Renal cortical epithelial cell (primary cell): ENCODE results near the gene CNTROB. TPM values are rescaled to one million over a fixed set of nuclear protein-coding genes. Genes with fewer than 3 reads are reported as not detected.

Experiments
- DNase-seq: peaks from one replicate; pipeline ENCODE4 v3.0.0-alpha.2; 2011; ENCODE audit warnings: low read depth
- total RNA-seq: library from RNA; depleted of rRNA; stranded (reverse); fragments of >200 nt; gene quantifications from 2 replicates; pipeline ENCODE4 v1.2.3, GENCODE V29; 2014

Gene CNTROB, protein sequence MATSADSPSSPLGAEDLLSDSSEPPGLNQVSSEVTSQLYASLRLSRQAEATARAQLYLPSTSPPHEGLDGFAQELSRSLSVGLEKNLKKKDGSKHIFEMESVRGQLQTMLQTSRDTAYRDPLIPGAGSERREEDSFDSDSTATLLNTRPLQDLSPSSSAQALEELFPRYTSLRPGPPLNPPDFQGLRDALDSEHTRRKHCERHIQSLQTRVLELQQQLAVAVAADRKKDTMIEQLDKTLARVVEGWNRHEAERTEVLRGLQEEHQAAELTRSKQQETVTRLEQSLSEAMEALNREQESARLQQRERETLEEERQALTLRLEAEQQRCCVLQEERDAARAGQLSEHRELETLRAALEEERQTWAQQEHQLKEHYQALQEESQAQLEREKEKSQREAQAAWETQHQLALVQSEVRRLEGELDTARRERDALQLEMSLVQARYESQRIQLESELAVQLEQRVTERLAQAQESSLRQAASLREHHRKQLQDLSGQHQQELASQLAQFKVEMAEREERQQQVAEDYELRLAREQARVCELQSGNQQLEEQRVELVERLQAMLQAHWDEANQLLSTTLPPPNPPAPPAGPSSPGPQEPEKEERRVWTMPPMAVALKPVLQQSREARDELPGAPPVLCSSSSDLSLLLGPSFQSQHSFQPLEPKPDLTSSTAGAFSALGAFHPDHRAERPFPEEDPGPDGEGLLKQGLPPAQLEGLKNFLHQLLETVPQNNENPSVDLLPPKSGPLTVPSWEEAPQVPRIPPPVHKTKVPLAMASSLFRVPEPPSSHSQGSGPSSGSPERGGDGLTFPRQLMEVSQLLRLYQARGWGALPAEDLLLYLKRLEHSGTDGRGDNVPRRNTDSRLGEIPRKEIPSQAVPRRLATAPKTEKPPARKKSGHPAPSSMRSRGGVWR
- total RNA-seq: 18.0 and 25.4 TPM in 2 replicates

DNA sequence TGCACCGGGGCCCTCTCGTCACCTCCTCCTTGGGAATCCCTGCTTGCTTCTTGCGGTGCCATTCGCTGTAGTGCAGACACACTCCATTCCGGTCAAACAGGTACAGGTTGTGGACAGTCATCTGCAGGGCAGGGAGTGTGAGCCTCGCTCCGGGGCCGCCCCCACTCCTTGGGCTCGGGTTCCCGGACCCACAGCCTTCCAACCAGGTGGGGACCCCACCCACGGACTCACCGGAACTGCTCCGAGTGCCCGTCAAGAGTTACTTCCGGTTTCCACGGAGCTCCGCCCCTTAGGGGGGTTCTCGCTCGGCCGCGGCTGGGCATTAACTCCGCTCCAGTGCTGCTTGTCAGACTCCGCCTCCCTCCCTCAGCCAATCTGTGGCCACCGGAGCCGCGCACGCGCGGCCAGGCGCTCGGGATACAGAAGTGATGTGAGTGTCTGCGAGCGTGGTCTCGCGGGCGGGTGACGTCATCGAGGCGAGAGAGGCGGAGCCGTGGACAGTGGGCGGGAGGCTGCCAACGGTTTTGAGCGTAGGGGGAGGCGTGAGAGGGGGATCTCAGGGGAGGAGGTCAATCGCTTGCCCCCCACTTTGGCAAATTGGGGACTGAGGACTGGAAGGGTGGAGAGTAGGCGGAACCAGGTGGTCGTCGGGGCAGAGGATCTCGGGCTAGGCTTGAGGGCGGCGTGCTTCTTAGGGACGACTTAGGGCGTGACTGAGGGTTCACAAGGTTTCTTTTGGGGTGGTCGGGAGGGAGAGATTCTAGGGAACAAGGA, at the start of gene CNTROB, which contains the start of gene TRAPPC1:
CNTROB (plus strand) TSS at position 498 of the 774 bp plus-strand sequence. CDS start 874 bp downstream, outside the sequence.
TRAPPC1 (minus strand) TSS at position 238 of the 774 bp plus-strand sequence; CDS start at position 121, 117 bp downstream.
- peak; percentile 97 for DNase-seq

DNA sequence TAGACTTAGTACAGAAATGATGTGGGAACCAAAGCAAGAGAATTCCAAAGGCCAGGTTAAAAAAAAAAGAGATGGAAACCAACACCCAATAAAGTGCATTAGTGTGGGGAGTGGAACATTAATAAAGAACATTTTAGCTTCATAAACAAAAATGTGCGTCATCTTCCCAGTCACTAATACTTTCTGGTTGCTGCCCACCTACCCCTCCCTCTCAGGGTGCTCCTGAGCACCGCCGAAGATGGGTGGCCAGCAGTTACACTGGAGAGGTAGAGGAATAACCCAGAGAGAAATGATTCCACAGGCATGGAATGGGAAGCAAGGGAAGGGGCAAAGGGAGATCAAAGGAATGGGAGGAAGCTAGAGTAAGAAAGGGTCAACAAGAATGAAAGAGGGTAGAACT, 49.4 kb upstream of the CNTROB start:
- DNase-seq: no peak

DNA sequence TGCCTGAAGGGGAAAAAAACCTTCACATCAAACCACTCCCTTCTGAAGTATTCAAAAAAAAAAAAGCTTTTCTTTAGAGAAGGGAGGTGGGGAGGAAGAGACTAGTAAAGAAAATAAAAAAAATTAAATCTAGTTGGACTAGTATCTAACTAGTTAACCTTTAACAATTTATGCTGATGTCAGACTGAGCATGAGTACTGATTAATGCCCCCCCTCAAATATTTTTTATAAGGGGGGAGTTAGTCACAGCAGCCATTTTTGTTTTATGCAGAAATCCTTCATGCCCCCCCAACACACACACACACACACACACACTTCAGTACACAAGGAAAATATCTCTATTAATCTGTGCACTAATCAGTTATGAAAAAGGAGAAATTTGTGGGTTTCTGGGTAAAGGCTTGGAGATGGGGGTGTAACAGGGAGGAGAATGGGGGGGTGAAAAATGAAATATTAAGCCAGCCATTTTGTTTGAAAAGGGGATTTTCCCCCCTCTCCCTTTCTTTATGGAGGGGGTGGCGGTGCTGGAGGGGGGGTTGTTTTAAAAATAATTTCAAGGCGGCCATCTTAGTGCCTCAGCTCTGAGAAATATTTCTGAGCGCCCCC, 48.1 kb upstream of the CNTROB start:
- DNase-seq: peak; percentile 57

DNA sequence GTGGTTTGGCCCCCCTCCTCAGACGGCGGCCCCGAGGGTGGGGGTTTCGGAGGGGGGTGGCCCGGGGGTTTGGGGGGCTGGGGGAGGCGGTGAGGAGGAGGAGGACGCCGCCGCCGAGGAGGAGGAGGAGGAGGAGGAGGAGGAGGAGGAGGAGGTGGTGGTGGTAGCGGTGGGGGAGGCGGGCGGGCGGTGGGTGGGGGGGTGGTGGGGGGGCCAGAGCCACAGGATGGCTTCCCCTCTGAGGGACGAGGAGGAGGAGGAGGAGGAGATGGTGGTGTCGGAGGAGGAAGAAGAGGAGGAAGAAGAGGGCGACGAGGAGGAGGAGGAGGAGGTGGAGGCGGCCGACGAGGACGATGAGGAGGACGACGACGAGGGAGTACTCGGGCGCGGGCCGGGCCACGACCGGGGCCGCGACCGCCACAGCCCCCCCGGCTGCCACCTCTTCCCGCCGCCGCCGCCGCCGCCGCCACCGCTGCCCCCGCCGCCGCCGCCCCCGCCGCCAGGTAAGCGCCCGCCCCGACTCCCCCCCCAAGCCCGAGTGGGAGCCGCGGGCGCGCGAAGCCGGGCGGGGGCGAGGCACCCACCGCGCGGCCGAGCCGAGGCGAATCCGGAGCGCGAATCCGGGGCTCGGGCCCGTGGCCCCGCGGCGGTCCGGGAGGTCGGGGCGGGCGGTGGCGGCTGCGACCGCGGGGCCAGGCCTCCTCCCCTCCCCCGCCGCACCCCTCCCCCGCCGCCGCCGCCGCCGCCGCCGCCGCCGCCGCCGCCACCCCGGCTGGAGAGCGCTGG, 47.2 kb upstream of the CNTROB start:
- no peak for DNase-seq

DNA sequence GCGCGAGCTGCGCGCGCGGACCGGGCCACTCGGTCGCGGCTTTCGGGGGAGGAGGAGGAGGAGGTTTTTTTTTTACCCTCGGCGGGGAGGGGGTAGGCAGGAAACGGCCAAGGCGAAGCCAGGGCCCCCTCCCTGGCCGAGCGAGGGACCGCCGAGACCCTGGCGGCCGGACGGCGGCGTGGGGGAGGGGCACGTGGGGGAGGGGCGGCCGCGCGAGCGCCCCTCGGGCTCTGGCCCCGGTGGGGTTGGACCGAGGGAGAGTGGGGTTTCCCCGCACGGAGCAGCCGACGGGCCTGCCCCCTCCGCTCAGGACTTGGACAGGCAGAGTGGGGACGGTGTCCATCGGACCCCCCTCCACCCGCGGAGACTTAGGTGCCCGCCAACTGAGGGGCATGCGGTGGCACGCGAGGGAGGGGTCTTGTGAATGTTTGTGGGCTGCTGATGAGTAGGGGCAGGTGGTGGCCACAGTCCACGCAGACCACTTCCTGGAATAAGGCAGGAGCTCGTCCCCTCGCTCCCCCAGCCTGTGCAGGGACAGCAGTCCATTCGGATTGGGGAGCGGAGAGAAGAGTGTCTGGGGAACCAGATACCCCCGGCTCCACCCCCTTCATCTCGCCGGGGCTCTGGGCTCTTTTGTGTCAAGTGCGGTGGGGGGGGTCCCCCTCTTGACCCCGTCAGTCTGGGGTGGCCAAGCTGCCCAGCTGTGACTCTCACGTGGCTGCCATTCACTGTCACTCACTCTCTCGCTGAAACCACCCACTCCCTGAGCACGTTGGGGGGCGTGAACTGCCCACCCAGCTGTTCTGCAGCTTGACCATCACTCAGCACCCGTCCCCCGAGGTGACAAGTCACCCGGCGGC, 46.4 kb upstream of the CNTROB start:
- no peak for DNase-seq

DNA sequence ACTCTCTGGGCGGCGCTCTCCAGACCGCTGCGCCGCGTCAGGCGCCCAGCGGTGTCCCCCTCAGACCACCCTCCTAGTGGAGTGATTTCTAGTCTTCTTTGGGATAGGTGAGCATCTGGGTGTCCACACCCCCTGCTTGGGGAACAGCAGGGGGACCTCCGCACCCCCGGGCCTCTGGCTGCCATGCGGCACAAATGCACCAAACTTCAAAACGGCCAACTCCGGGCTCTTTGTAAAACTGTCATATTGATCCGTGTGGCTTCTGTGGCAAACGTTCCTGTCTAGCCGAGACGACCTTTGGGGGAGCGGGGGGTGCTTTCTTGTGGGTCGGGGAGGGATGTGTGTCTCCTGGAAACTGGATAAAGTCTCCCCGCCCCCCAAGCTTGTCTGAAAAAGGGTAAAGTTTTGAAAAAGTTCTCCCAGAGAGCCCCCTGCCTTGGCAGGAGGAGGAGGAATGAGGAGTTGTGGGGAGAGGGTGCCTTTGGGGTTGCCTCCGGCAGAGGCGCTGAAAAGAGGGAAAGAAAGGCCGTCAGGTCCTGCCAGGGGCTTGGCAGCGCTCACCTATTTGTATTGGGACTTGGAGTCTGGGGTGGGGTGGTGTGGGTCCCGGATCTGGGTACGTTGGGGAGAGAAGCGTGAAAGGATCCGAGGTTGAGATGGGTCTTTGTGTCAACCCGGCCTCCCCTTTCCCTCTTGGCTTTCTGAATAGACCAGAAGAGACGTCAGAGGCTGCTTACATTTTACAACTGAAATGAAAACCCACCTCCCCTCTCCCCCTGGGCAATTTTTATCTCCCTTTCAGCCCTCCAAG, 45.6 kb upstream of the CNTROB start:
- no peak for DNase-seq

DNA sequence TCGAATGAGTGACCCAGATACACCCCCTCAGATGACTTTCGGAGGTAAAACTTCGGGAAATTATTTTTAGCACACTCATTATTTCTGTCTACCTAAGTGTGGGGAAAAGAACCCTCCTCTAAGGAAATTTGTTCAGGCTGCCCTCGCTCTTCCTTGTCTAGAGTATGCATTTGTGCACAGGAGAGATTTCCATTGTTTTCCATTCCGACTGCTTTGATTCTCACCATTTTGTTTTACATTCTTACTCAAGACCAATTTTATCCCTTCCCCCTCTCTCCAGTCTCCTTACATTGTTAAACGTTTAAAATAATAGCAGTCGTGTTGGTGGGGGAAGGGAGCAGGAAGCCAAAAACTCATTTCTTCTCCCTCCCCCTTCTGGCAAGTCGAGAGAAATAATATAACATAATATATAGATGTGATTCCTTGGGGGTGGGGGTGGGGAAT, 44.9 kb upstream of the CNTROB start:
- peak; percentile 65 for DNase-seq

DNA sequence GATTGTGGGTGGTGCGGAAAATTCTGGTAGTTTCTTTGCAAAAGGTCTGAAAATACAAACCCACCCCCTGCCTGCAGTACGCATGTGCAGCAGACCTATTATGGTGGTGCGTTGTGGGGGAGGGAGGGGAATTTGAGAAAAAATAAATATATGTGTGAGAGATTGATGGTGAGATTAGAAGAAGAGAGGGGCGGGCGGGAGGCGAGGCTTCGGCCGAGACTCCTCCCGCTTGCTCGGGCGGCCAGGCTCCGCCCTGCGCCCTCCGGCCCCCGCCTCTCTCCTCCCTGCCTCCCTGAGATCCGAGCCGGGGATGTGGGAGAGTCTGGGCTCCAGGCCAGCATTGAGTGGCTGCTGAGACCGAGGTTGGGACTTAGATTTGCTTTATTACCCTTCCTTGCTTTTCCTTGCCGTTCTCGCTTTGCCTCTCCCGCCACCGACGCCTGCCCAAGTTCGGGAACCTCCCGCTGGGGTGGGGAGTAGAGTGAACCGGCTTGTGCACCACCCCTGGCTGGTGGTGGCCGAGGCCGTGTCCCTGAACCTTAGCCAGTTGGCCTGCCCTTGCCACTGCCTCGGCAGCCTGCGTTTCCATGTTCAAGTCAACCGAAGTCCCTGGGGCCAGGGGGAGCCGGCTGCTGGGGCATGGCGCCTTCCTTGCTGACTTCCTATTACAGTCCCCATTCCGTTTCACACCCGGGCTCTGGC, 44.4 kb upstream of the CNTROB start:
- peak; percentile 86 for DNase-seq

DNA sequence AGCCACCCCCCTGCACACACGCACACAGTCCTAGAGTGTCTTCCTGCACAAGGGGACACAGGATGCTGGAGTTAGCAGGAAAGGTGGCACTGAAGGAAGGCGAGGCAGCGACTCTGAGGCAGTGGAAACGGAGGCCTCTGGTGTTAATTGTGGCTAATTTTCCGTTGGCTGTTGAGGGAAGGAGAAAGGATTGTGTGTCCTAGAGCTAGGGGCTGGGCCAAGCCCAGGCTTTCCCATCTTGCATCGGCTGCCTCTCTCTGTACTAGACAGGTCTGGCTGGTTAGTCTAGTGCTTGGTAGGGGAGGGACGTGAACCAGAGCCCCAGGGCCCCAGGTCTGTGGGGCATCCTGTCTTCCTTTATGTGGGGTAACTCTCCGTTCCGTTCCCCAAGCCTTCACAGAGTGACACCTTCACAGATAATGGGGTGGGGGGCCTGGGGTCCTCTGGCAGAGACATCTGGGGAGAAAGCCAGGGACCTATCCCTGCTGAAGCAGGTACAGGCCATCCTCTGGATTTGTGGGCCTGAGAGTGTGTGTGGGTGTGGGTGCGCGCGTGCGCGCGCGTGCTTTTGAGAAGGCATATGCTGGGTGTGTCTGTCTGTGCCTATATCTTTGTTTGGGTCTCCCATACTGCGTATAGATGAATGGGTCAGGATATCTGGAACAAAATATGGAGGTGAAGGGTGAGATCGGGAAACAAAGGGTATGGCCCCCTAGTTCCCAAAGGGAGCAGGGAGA, 43.7 kb upstream of the CNTROB start, which contains the start of gene CHD3:
CHD3 (plus strand) TSS at position 606 of the 737 bp plus-strand sequence. CDS start 212 bp downstream, outside the sequence.
- DNase-seq: peak; percentile 7

DNA sequence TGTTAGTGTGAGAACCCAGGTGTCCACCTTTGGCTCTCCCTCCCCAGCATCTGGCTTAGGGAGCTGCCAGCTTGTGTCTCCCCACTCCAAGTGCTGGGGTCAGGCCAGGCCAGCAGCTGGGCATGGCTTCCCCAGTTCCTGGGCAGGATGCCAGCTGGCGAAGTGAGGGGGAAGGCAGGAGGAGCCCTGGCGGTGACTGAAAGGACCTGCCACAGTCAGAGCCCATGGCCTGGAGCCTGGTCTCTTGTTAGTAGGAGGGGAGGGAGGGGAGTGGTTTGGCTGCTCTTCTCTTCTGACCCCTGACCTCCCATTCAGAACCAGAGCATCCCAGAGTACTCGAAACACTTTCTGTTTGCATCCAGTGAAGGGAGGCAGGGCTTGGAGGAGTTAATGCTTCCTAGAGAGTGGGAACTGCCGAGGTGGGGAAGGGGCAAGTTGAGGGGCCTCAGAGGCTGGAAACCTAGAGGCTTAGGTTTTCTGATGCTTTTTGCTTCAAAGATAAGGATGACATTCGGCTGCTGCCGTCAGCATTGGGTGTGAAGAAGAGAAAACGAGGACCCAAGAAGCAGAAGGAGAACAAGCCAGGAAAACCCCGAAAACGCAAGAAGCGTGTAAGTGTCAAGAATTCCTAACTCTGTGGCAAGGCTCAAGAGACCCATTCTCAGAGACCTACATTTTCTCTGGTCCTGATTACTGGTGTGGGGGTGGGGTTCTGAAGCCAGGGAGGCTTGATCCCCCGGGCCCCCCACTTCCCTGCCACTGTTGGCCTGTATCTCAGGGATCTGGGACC, 42.6 kb upstream of the CNTROB start:
- DNase-seq: peak; percentile 86

DNA sequence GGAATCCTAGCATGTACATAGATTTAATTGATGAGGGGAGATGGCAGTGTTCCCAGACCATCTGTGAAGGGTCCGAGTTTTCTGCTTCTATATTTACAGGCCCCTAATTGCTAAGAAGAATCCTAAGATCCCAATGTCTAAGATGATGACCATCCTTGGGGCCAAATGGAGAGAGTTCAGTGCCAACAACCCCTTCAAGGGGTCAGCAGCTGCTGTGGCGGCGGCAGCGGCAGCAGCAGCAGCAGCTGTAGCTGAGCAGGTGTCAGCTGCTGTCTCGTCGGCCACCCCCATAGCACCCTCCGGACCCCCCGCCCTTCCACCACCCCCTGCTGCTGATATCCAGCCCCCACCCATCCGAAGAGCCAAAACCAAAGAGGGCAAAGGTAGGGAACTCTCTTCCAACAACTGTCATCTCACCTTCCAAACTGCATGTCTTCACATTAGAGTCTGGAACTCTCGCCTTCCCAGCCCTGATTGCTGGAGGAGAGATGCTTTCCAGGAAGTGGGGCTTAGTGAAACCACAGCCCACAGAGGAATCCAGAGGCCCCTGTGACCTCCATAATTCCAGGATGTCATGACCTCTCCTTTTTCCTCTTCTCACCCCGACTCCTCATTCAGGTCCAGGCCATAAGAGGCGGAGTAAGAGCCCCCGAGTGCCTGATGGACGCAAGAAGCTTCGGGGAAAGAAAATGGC, 38.7 kb upstream of the CNTROB start:
- no peak for DNase-seq

DNA sequence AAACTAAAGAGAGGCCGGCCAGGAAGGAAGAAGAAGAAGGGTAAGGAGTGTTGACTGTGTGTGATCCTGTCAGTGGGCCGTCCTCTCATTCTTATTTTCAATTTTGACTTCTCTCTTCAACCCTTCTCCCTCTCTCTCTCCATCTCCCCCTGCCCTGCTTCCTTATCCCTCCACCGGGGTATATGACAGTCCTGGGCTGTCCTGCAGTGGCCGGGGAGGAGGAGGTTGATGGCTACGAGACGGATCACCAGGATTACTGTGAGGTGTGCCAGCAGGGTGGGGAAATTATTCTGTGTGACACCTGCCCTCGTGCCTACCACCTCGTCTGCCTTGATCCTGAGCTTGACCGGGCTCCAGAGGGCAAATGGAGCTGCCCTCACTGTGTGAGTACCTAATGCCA, 37.8 kb upstream of the CNTROB start:
- no peak for DNase-seq

DNA sequence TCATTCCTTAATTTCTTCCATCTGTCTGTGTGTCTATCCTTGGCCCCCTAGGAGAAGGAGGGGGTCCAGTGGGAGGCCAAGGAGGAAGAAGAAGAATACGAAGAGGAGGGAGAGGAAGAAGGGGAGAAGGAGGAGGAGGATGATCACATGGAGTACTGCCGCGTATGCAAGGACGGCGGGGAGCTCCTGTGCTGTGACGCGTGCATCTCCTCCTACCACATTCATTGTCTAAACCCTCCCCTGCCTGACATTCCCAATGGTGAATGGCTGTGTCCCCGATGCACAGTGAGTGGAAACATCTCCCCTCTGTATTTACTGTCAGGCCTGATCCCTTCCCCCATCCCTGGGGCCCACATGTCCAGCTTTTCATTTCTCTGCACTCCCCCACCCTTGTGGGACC, 37.1 kb upstream of the CNTROB start:
- DNase-seq: no peak

DNA sequence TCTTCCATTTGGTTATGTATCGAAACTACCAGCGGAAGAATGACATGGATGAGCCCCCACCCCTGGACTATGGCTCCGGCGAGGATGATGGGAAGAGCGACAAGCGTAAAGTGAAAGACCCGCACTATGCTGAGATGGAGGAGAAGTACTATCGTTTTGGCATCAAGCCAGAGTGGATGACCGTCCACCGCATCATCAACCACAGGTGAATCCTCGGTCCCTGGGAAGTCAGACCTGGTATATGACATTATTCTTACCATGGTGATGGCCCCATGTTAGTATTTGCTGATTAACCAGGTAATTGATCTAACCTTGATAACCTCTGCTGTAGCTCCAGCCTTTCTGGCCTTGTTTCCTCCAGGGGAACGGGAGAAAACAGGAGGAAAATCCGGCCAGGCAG, 34.9 kb upstream of the CNTROB start:
- DNase-seq: no peak

DNA sequence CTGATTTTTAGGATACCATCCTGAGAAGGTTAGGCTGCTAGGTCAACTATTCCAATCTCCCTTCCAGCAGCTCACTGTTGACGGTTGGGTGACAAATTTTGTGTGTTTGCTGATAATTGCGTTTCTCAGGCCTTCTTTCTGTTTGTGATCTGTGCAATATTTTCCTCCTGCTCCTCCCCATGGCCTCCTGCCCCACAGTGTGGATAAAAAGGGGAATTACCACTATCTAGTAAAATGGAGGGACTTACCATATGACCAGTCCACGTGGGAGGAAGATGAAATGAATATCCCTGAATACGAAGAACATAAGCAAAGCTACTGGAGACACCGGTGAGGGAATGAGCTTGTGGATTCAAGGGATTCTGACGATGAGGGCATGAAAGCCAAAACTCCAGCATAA, 34.2 kb upstream of the CNTROB start:
- DNase-seq: peak; percentile 47
